NCI-H526 (cell line): Measurements from ENCODE around the gene SETBP1.

Experiments
- DNase-seq, 2 experiments: peaks; one replicate each; lab custom pipeline; 2025; lab: John Stamatoyannopoulos, UW

The SETBP1 gene

GRCh38 chr18:44816050-44816449 is 135.4 kb downstream of the SETBP1 start:
- peak; percentile 93 to 96 for DNase-seq

- peak in 1 of 2 experiments; percentile 87 for DNase-seq
These were observed 135.8 kb downstream of the SETBP1 start for GRCh38 chr18:44816477-44816876.

GRCh38 chr18:44817831-44818473 is 137.3 kb downstream of the SETBP1 start:
- DNase-seq: no peak

GRCh38 chr18:44818668-44819403 is 138.1 kb downstream of the SETBP1 start:
- DNase-seq: no peak

- no peak for DNase-seq
These were observed 139.3 kb downstream of the SETBP1 start for GRCh38 chr18:44819944-44820510.

GRCh38 chr18:44821924-44822323 is 141.2 kb downstream of the SETBP1 start:
- no peak for DNase-seq

- DNase-seq: no peak
These were observed 142.6 kb downstream of the SETBP1 start for GRCh38 chr18:44823286-44823685.

- DNase-seq: no peak
These were observed 143.1 kb downstream of the SETBP1 start for GRCh38 chr18:44823782-44824181.

GRCh38 chr18:44824884-44825283 is 144.2 kb downstream of the SETBP1 start:
- no peak for DNase-seq

GRCh38 chr18:44826418-44827259 is 146.0 kb downstream of the SETBP1 start:
- DNase-seq: no peak

- no peak for DNase-seq
These were observed 147.4 kb downstream of the SETBP1 start for GRCh38 chr18:44828080-44828479.

GRCh38 chr18:44830581-44830980 is 149.9 kb downstream of the SETBP1 start:
- DNase-seq: no peak

- DNase-seq: no peak
These were observed 153.1 kb downstream of the SETBP1 start for GRCh38 chr18:44833786-44834185.

- peak in 1 of 2 experiments; percentile 38 for DNase-seq
These were observed 154.3 kb downstream of the SETBP1 start for GRCh38 chr18:44834867-44835469.

GRCh38 chr18:44835703-44836102 is 155.0 kb downstream of the SETBP1 start:
- peak; percentile 37 to 53 for DNase-seq

GRCh38 chr18:44836263-44836662 is 155.6 kb downstream of the SETBP1 start:
- peak in 1 of 2 experiments; percentile 50 for DNase-seq

- no peak for DNase-seq
These were observed 156.9 kb downstream of the SETBP1 start for GRCh38 chr18:44837482-44838180.

GRCh38 chr18:44838971-44839666 is 158.4 kb downstream of the SETBP1 start:
- no peak for DNase-seq

GRCh38 chr18:44840058-44840790 is 159.5 kb downstream of the SETBP1 start:
- DNase-seq: no peak

GRCh38 chr18:44841221-44841620 is 160.5 kb downstream of the SETBP1 start:
- no peak for DNase-seq
